Measurements from ENCODE around the gene SGMS1. TPM values are rescaled to one million over a fixed set of nuclear protein-coding genes. Genes with fewer than 3 reads are reported as not detected.

The SGMS1 gene
- polyA plus RNA-seq, 1 donor from 2014 or later: 8.0 TPM

GRCh38 chr10:50438049-50438936, 185.5 kb downstream of the SGMS1 start:
- Histone ChIP-seq H3K9me2 (ENCODE audit: insufficient read depth, low read length) (no peaks in the 10 kb centered on the region), H3K4me2 (ENCODE audit: low read length) (no peak overlapping the region), H3K27ac (ENCODE audit: low read length) (no peak overlapping the region)

DNA sequence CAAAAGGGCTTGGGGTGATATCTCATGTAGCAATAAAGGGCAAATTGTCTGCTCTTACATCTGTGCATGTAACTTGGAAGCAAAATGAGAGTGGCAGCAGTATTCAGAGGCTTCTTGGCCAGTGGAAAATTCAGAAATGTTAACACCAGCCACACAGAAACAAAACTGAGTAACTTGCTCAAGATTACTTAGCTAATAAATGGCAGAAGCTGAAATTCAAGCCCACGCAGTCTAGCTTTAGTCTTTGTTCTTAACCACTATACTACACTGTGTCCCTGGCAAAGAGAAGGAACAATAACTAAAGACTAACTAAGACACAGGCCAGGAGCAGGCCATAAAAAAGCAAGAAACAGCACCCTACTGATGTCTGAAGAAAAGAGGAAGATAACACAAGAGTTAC, 186.5 kb downstream of the SGMS1 start:
- no peak overlapping the region for H2AFZ ChIP-seq (ENCODE audit: low read depth, low read length)
- H3K4me2 ChIP-seq (ENCODE audit: low read length): no peak overlapping the region
- no peaks in the 10 kb centered on the region for H4K20me1 ChIP-seq (ENCODE audit: insufficient read depth)
- H3K27me3 ChIP-seq (ENCODE audit: insufficient read depth, low read depth, low read length): no peaks in the 10 kb centered on the region
- H3K79me2 ChIP-seq (replicated peaks; ENCODE audit: insufficient read depth, low read length): no peaks in the 10 kb centered on the region
- H3K9ac ChIP-seq (ENCODE audit: low read length): no peak overlapping the region
- no peaks in the 10 kb centered on the region for H3K9me2 ChIP-seq (ENCODE audit: insufficient read depth, low read length)
- no peaks in the 10 kb centered on the region for H3F3A ChIP-seq (ENCODE audit: insufficient read depth, low read length, poor library complexity, severe bottlenecking)
- no peak overlapping the region for H3K4me3 ChIP-seq (ENCODE audit: low read length)
- no peak overlapping the region for H3K27ac ChIP-seq (ENCODE audit: low read length)
- no peaks in the 10 kb centered on the region for H3K9me3 ChIP-seq (ENCODE audit: low read length)
- H3K36me3 ChIP-seq (ENCODE audit: insufficient read depth, low read length): no peaks in the 10 kb centered on the region
- TF ChIP-seq MXI1 (conservative IDR thresholded peaks at IDR 0.05; ENCODE audit: poor library complexity, severe bottlenecking): no peak
- TF ChIP-seq, protein P1, sequence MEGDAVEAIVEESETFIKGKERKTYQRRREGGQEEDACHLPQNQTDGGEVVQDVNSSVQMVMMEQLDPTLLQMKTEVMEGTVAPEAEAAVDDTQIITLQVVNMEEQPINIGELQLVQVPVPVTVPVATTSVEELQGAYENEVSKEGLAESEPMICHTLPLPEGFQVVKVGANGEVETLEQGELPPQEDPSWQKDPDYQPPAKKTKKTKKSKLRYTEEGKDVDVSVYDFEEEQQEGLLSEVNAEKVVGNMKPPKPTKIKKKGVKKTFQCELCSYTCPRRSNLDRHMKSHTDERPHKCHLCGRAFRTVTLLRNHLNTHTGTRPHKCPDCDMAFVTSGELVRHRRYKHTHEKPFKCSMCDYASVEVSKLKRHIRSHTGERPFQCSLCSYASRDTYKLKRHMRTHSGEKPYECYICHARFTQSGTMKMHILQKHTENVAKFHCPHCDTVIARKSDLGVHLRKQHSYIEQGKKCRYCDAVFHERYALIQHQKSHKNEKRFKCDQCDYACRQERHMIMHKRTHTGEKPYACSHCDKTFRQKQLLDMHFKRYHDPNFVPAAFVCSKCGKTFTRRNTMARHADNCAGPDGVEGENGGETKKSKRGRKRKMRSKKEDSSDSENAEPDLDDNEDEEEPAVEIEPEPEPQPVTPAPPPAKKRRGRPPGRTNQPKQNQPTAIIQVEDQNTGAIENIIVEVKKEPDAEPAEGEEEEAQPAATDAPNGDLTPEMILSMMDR (IDR thresholded peaks at IDR 0.05; ENCODE audit: poor library complexity, severe bottlenecking): no peak
- TF ChIP-seq SMC3 (conservative IDR thresholded peaks at IDR 0.05; ENCODE audit: poor library complexity): no peak
- no peak for TF ChIP-seq REST (IDR thresholded peaks at IDR 0.05; ENCODE audit: borderline replicate concordance)
- no peak for TF ChIP-seq POLR2AphosphoS5 (IDR thresholded peaks at IDR 0.05)
- no peak for TF ChIP-seq EP300 (conservative IDR thresholded peaks at IDR 0.05; ENCODE audit: poor library complexity, severe bottlenecking)
- TF ChIP-seq TAF1 (IDR thresholded peaks at IDR 0.05; ENCODE audit: low read depth): no peak

More at GRCh38 chr10:50438049-50438936, 185.5 kb downstream of the SGMS1 start:
- no peaks in the 10 kb centered on the region for H3F3A ChIP-seq (ENCODE audit: insufficient read depth, low read length, poor library complexity, severe bottlenecking)
- no peak for TF ChIP-seq RAD21 (conservative IDR thresholded peaks at IDR 0.05)
- no peak for TF ChIP-seq EZH2 (IDR thresholded peaks at IDR 0.05; ENCODE audit: borderline replicate concordance, insufficient read depth, low read length, poor library complexity, severe bottlenecking)
- TF ChIP-seq REST (IDR thresholded peaks at IDR 0.05; ENCODE audit: borderline replicate concordance): no peak
- TF ChIP-seq SMC3 (conservative IDR thresholded peaks at IDR 0.05; ENCODE audit: poor library complexity): no peak
- no peak for TF ChIP-seq TAF1 (IDR thresholded peaks at IDR 0.05; ENCODE audit: low read depth)
- no peak for TF ChIP-seq EP300 (conservative IDR thresholded peaks at IDR 0.05; ENCODE audit: poor library complexity, severe bottlenecking)
- TF ChIP-seq MXI1 (conservative IDR thresholded peaks at IDR 0.05; ENCODE audit: poor library complexity, severe bottlenecking): no peak
- TF ChIP-seq, protein P1 (IDR thresholded peaks at IDR 0.05; ENCODE audit: poor library complexity, severe bottlenecking): no peak
- no peak for TF ChIP-seq POLR2AphosphoS5 (IDR thresholded peaks at IDR 0.05)
- H4K20me1 ChIP-seq (ENCODE audit: insufficient read depth): no peaks in the 10 kb centered on the region
- no peaks in the 10 kb centered on the region for H3K36me3 ChIP-seq (ENCODE audit: insufficient read depth, low read length)
- no peak overlapping the region for H3K4me3 ChIP-seq (ENCODE audit: low read length)
- no peak overlapping the region for H3K9ac ChIP-seq (ENCODE audit: low read length)
- no peaks in the 10 kb centered on the region for H3K79me2 ChIP-seq (replicated peaks; ENCODE audit: insufficient read depth, low read length)
- H3K9me3 ChIP-seq (ENCODE audit: low read length): no peaks in the 10 kb centered on the region
- H3K27me3 ChIP-seq (ENCODE audit: insufficient read depth, low read depth, low read length): no peaks in the 10 kb centered on the region
- no peak overlapping the region for H2AFZ ChIP-seq (ENCODE audit: low read depth, low read length)

All from neural cell (in vitro differentiated cells).